Activated CD4-positive, alpha-beta T cell treated with anti-CD3 and anti-CD28 coated beads, Interleukin-2, amount 50 U/mL, for 4 hours (primary cell): ENCODE results near the gene ELF4.

ENCODE experiments used
- DNase-seq, 2 experiments: peaks; one replicate each; pipeline ENCODE4 v3.0.0-alpha.2; 2020

The ELF4 gene

DNA sequence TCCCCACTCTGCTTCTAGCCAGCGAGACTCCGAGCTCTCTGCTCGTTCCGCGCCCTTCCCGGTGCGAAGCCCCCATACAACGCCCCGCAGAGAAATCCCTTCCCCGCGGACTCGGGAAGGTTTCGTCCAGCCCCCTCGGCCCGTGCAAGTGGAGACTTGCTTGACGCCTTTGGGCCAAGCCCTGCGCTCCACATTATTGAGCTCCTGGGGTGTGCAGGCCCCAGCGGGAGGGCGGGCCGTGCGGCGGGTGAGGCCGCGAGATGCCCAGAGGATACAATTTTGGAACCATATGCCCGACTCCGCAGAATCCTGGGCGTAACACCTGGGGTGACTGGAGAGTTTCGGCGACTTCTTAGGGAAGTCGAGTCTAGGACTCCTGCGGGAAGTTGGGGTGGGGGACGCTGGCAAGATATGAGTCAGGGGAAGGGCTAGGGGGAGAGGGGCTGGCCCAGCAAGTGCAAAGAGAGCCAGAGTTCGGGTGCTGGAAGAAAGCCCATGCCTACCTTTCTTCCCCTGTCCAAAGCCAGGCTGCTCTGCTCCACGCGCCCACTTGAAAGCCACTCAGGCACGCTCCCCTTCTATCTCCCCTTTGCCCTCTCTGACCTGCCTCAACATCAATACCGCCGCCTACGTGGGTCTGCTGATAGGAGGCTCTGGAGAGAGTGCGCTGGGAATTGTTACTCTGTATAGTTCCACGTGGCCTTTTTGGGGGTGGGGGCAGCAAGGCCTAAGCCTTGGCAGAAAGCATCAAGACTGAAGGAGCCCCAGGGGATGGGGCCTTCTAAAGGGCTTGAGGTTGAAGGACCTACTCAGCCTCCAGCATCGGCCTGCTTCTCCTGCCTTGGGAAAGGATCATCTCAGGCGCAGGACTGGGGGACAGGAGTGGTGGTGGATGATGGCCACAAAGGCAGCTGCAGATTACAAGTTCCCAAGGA, 1.2 kb upstream of the ELF4 start:
- DNase-seq: no peak

DNA sequence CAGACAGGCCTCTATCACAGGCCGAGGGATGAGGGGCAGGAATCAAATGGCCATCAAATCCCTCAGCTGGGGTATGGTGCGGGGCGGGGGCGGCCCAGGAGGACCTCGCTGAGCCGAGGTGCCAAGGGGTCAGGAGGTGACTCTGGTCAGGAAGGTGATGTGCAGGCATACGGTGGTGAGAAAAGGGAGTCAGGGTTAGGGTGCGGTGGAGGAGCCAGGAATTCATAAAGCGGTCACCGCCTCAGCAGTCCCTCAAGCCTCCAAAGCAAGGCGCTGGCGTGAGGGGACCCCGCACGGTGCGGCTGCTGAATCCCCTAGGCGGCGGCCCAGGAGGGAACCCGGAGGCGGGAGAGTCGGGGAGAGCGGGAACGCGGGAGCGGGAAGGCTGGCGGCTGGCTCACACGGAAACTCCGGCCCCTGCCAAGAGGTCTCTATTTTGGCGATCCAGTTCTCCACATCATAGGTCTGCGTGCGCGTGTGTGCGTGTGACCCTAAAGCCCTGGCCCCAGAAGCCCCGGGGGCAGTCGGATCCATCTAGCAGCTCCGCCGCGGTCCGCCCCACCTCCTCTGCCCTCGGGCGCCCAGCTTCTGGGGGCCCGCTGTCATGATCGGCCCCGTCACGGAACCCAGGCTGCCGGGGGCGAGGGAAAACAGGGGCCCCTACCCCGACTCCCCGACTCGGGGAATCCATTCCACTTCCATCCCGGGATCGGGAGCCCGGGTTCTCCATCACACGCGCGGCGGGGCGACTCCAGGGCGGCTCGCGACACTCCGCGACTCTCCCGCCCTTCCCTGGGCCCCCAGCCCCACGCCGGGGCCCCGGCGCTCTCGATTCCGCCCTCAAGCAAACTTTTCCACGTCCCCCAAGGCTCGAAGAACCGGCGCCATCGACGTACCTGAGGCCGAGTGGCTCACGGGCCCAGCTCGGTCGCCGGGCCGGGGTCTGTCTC, 593 bp downstream of the ELF4 start:
- no peak for DNase-seq

DNA sequence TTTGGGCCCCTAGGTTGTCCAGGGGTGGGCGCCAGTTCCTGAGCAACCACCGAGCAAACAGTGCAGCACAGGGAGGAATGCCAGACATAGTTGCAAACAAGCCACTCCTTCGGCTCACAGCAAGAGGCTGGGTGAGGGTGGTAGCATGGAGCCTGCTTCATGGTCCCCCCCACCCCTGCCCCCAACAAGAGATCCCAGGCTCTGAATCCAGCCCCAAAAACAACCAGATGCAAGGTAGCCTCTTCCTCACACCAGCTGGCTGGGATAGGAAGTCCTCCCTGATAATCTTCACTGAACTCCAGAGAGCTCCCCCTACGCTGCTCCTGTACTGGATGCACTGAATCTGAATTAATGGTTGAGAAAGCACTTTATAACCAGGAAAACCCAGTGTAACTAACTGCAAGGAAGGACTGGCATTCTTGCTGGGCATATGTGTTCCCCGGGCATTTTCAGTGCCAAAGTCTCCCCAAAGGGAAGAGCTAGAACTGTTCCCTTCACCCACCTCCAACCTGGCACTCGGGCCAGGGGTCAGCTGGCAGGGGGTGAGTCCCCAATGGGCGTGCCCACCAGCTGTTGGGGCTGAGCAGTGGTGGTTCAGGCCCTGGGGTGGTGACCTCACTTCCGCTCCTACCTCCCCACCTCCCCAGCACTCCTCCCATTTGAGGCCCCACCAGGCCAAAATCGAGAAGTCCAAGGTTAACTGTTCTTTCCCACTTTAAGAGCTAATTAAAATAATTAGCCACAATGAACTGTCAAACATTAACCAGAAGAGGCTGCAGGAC, 1.5 kb downstream of the ELF4 start:
- DNase-seq: no peak

DNA sequence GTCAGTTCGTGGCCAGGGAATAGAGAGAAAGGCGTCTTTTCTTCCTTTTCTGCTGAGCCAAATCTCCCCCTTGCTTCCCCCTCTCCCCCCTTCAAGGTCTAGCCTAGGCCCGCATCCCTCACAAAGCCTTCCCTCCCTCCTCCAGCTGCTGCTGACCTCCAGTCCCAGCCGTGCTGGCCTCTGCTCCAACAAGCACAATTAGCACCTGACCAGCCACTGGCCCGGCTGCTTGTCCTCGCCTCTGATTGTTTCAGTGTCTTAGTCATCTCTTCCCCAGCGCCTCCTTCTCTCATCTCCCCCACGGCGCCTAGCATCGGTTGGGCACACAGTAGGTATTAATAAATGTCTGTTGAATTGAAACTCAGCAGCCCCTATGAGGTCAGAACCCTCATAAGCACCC, 4.2 kb downstream of the ELF4 start:
- no peak for DNase-seq

DNA sequence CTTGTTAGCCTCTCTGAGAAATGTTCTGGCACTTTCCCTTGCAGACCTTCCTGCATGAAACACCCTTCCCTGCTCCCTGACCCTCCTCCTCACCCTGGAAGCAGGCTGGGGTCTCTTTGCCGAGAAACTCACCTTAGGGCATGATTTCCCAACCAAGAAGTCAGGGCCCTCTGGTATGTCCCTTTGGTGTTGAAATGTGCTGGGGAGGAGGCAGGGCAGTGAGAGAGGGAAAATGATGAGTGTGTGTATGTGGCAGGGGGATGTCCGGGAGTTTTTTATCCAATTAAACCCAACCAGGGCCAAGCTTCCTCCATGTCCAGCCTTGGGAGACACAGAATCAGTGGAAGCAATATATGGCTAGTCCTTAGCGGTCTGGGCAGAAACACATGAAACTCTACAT, 5.1 kb downstream of the ELF4 start:
- no peak for DNase-seq

DNA sequence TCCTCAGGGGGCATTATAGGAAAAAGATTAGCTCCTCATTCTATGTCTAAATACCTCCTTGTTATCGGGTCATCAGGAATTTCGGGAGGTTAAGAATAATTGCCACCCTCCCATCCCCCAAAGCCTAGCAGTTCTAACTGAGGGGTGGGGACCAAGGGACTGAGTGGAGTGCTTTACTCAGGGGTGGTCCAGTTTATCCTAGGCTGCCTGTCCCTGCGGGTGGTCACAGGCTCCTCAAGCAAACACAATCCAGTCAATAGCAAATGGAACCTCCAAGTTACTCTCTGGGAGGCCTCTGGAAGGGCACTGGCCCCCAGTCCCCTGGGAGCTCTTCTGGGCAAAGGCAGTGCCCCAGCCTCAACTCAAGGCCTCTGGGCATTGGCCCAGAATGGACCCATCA, 6.7 kb downstream of the ELF4 start:
- no peak for DNase-seq

DNA sequence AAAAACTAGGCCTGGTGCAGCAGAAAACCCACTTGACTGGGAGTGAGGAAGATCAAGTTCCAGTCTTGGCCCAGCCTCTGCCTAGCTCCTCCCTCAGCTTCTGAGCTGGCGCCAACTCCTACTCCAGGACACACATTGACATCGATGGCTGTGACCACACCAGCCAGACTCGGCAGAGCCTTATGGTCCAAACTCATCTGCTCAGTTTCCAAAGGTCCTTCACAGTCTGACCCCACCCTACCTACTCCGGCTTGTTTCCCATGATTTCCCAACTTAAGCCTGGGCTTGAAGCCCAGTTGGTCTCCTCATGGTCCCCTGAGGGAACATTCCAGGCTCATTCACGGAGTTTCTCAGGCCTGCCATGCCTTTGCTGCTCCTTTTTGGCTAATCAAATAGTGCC, 10.1 kb downstream of the ELF4 start:
- DNase-seq: no peak

DNA sequence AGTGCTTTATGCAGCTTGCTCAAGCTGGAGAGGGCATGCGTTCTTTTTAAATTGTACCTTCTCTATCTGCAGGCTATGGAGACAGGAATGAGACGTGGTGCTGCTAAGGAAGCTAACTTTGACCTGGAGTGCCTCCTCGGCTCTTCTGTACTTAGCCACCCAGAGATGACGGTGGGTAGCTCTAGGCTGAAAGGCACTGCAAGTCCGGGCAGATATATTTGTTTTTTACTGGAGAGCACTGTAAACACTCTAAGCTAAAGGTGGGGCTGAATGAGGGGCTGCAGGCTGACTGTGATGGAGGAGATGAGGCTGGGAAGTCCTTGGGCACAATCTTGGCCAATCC, 12.1 kb downstream of the ELF4 start:
- DNase-seq: no peak

DNA sequence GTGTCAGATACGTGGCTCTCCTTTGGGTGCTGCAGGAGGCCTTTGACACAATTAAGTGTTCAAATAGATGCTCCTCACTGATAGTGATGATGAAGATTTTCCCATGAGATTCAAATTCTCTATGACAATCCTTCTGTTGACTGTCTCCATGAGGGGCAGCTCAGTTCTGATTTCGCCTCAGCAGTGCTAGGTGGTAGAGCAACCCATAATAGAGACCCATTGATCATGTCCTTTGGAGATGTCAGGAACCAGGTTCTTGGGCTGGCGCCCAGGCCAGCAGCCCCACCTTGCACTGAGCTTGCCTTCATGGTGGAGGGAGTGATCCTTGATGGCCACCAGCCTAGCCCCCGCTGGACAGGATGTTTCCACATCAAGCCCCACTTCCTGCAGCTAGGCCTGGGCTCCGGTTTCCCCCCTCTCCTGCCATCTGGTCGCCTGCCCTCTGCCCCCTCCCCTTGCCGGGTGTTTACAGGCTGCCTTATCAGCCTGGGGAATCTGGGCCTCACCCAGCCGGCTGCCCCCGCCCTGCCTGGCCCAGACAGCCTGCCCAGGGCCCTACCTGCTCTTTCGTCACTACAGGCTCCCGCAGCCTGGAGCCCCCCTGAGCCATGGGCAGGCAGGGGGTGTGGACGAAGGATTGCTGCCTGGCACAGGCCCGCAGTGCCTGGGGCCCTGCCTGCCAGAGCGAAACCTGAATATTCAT, 12.6 kb downstream of the ELF4 start:
- DNase-seq: no peak

DNA sequence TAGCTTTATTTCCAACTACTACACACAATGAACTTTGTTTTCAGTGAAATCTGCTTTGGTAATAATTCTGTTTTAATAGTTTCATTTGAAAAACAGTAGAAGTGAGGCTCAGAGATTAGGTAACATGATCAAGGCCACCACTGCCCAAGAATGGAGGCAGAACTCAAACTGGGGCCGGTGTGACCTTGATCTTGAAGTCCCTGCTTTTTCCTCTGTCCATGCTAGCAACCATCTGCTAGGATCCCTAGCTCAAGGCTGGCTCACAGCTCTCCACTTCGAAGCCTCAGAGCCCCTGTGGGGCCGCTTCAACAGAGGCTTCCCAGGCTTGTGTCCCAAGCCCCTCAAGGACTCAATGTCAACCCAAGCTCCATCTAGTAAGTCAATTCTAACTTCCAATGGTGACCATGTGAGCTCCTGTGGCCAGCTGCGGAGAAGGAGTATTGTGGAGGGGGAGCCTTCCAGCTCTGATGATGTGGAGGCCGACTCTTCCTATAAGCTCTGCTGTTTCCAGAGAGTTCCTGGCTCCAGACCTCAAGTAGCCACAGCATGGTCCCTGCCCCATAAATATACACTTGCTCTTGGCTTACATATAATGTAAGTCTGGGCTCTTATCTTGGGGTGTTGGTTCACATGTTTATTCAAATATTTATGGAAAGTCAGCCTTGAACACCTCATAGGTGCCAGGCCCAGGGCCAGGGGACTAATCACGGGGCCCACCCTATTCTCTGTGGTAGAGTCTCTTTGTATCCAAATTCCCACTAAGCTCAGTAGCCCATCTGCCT, 14.9 kb downstream of the ELF4 start:
- no peak for DNase-seq

DNA sequence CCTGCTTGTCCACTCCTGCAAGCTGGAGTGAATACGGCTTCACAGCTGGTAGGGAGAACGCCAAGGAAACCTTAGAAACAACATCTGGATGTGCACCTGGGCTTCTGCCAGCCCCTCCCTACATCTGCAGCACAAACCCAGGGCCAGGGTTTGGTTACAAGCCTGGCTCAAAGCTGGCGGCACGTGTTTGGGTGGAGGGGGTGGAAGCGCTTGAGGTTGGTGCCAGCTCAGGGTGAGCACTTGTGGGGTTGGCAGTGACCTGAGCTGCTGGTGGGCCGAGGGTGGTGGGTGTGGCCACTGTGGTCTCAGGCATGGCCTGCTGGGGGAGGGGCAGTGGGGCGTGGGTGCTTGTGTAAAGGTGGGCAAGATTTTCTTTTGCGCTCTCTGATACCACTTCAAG, 15.6 kb downstream of the ELF4 start:
- DNase-seq: no peak

DNA sequence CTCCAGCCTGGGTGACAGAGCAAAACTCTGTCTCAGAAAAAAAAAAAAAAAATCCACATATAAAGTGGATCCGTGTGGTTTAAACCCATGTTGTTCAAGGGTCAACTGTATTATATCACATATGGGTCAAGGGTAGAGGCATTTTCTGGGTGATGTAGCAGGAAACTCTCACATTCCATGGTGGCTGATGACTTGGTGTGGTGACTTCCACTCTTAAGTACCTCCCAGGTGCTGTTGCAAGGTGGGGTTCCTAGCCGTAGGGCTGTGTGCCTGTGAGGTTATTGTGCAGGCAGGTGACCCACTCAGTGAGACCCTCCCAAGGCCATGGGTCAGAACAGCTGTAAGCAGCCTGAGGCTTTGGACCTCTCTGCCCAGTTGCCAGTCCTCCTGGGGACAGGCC, 17.0 kb downstream of the ELF4 start:
- DNase-seq: no peak

DNA sequence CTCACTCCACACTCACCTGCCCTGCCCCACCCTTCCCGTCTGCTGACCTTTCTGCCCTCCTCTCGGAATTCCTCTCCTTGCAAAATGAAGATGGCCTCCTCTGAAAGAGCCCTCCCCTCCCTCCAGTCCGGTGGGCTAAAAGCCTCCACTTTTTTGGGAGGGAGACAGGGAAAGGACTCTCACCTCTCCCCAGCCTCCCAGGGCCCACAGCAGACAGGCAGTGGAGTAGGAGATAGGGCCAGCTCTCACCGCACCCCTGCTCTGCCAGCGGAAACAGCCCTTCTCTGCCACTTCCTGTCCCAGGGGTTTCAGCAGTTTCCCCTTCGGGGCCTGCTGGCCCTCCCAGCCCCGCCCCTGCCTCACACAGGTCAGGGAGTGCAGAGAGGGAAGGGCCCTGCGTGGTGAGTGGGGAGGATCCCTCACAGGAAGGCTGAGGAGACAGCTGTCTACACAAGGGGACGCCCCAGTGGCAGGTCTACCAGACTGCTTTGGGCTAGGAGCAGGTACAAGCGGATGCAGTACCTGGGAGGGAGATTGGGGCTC, 18.2 kb downstream of the ELF4 start:
- peak; percentile 58 to 61 for DNase-seq

DNA sequence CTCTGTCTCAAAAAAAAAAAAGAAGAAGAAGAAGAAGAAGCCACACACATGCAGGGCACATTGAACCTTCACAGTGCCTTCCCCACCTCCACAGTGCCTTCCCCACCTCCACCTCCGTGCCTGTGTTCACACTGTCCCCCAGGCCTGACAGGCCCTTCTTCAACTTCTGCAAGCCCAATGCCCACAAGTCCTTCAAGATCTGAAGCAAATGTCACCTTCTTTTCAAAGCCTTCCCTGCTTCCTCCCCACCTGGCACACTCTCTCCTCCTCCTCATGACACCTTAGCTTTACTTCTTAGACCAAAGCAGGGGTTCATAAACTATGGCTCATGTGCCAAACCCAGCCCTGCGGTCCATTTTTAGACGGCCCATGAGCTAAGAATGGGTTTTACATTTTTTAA, 19.9 kb downstream of the ELF4 start:
- DNase-seq: no peak

DNA sequence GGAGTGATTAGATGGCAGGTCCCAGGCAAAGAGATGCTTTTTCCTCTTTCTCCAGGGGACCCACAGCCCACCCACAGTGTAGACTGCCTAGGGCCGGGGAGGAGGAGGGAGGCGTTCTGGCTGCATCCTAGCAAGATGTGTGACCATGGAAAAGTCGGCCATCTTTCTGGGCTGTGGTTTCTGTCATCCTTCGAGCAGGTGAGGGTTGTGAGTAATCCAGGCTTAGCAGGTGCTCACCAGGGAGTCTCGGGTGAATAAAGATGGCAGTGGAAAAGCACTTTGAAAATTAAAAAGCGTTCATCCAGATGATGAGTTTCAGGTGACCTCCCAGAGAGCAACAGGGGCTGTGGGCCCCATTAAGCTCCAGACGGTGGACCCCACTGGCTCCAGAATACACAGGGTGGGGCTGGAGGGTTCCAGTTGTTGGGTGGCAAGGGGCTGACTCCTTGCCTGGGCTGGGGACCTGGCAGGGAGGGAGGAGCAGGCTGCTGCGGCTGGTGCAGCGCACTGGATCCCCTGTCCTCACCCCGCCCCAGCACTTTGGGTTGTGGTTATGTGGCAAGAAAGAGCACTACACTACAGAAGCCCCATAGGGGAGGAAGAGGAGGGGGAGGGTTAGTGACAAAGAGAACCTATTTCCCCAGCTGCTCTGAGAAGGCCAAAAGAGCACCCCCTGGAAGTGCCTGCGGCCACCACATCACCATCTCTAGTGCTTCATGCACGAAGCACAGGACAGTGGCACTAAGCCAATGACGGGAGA, 23.7 kb downstream of the ELF4 start:
- peak; percentile 39 to 43 for DNase-seq

DNA sequence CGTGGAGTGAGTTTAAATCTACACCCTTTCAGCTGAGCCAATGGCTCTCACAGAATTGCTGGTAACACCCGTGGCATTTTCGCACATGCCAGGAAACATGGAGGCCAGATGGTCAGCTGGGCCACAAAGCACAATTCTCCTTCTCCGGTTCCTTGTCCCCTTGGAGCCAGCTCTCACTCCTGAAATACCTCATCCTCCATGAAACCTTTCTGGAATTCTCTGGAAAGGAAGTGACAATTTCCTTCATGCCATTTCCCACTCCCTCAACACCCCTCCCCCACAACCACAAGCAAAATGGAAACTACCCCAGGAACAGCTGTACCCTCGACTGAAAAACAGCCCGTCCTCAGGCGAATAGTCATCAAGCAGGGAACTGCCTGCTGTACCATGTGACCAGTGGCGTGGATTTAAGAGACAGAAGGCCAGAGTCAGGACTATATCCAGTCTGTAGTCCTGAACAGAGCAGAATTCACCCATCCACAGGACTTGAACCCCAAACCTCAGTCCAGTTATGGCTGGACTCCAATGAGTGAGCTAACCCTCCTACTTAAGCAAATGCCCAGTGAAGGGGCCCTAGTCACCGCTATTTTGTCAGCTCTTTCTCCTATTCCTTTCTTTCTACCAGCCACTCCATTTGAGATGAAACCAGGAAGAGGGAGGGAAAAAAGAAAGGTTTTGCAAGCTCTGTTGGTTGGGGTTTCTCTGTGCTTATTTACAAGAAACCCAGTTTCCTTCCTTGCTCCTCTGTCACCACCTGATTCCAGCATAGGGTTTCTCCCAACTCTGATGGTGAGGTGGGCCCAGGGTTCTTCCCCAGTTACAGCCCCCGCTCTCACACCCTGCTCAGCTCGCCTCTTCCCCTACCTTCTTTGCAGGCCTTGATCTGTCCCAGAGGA, 24.5 kb downstream of the ELF4 start:
- no peak for DNase-seq

DNA sequence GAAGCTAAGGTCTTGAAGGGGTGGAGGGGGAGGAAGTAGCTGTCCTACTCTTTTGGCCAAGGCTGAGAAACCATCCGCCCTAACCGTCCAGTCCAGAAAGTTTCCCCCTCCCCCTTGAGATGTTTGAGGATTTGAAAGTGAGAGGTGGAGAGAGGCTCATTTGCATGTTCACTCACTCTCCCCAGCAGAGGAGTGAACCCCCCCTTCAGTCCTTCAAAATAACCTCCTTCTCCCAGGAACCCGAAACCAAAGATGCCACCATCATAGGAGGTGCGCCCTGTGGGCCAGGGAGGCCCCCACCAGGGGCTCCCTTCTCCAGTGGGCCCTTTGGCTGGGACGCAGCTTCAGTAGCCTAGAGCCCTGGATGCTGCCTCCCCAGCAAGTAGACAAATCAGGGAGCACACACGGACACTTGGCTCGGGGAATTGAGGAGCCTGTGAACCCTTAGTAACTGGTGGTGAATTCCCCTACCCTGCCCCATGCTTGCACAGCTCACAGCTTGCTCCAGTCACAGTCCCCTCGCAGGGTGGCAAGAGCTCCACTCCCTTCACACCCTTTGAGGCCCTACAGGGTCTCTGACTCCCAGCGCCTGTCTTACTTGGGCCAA, 25.6 kb downstream of the ELF4 start:
- DNase-seq: no peak

DNA sequence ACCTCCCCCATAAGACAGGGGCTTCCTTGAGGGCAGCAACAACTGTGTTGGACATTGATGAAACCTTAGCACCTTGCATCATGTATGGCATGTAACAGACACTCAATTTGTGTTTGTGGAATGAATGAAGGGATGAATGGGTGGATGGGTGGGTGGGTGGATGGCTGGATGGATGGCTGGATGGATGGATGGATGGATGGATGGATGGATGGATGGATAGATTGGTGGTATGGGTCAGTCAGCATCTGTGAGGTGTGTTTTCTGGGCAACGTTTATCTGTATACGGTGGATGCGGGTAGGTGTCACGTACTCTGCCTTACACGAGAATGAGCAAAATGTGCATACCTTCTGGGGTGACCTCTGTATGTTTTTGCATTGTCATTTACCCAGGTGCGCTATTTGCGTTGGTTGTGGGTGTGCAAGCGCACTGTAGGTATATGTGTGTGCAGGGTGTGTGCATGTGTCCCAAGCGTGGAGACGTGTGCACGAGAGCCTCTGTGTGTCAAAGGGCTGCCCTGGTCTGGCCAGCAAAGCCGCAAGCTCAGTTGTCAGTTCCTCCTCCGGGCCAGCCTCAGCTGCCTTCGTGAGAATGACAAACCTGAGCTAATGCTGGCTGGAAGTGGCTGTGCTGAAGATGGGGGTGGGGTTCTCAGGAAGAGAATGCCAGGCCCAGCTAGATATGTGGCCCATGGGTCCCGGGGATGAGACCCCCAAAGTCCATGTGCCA, 26.5 kb downstream of the ELF4 start:
- DNase-seq: no peak
